Keratinocyte (primary cell): Measurements from ENCODE around the gene PTPRN2. TPM values are rescaled to one million over a fixed set of nuclear protein-coding genes. Genes with fewer than 3 reads are reported as not detected.

ENCODE experiments used
- DNase-seq: peaks from one replicate; pipeline ENCODE4 v3.0.0-alpha.2; 2011; ENCODE audit warnings: low read depth, missing footprints, low spot score
- FAIRE-seq: peaks from 2 replicates; lab custom pipeline; 2011; peaks lifted over from hg19 to GRCh38; lab: Jason Lieb, UNC
- H2AFZ ChIP-seq: 2 replicates; pipeline ENCODE4 v1.6.0; 2012; ENCODE audit warnings: low read length, control low read depth, inconsistent platforms; ENCODE audit not compliant: control insufficient read depth
- H3K27ac ChIP-seq: 2 replicates; pipeline ENCODE4 v1.5.1; 2011; ENCODE audit warnings: low read length; ENCODE audit not compliant: control insufficient read depth, insufficient read depth
- H3K27me3 ChIP-seq: 3 replicates; pipeline ENCODE4 v1.6.0; 2011; ENCODE audit warnings: low read length; ENCODE audit not compliant: control insufficient read depth, insufficient read depth; ENCODE audit errors: extremely low read depth
- H3K36me3 ChIP-seq, 2 experiments: 2 replicates in 1 of 2; 3 replicates in 1 of 2; pipeline ENCODE4 v1.5.1; 2011; ENCODE audit warnings: low read length in 2 of 2, mild to moderate bottlenecking in 1 of 2; ENCODE audit not compliant: control insufficient read depth in 2 of 2, insufficient read depth in 2 of 2; ENCODE audit errors: extremely low read depth in 1 of 2
- H3K4me1 ChIP-seq: 3 replicates; pipeline ENCODE4 v1.5.1; 2011; ENCODE audit warnings: low read length; ENCODE audit not compliant: control insufficient read depth, insufficient read depth; ENCODE audit errors: extremely low read depth
- H3K4me2 ChIP-seq: 3 replicates; pipeline ENCODE4 v1.6.0; 2011; ENCODE audit warnings: low read depth, low read length; ENCODE audit not compliant: control insufficient read depth, insufficient read depth; ENCODE audit errors: extremely low read depth
- H3K4me3 ChIP-seq, 3 experiments: fragments of 200-600 bp in 1 of 3; sonication (generic) in 1 of 3; 2 replicates in 2 of 3; 3 replicates in 1 of 3; pipeline ENCODE4 v1.5.1; 2011 to 2016; ENCODE audit warnings: low read length in 3 of 3, mild to moderate bottlenecking in 3 of 3, control low read depth in 2 of 3, inconsistent platforms in 1 of 3, low read depth in 1 of 3, mixed read lengths in 1 of 3, mixed run types in 1 of 3, moderate library complexity in 1 of 3; ENCODE audit not compliant: control insufficient read depth in 2 of 3, insufficient read depth in 2 of 3; ENCODE audit errors: extremely low read depth in 1 of 3
- H3K79me2 ChIP-seq: 2 replicates; pipeline ENCODE4 v1.6.0; 2012; ENCODE audit warnings: low read length; ENCODE audit not compliant: control insufficient read depth, insufficient read depth
- H3K9ac ChIP-seq: 3 replicates; pipeline ENCODE4 v1.6.0; 2011; ENCODE audit warnings: low read length; ENCODE audit not compliant: control insufficient read depth, insufficient read depth; ENCODE audit errors: extremely low read depth
- H3K9me1 ChIP-seq: 3 replicates; pipeline ENCODE4 v1.6.0; 2011; ENCODE audit warnings: low read length; ENCODE audit not compliant: control insufficient read depth, insufficient read depth; ENCODE audit errors: extremely low read depth
- H3K9me3 ChIP-seq: 2 replicates; pipeline ENCODE4 v1.5.1; 2012; ENCODE audit warnings: low read depth, low read length; ENCODE audit not compliant: control insufficient read depth
- H4K20me1 ChIP-seq: 3 replicates; pipeline ENCODE4 v1.6.0; 2011; ENCODE audit warnings: low read length; ENCODE audit not compliant: control insufficient read depth, insufficient read depth; ENCODE audit errors: extremely low read depth
- CTCF ChIP-seq, 3 experiments: IDR thresholded peaks in 1 of 3; conservative IDR thresholded peaks in 1 of 3; optimal IDR thresholded peaks in 1 of 3; 2 replicates in 2 of 3; 3 replicates in 1 of 3; pipeline versions ENCODE3 to v1.5.1; 2011; ENCODE audit warnings: low read length in 3 of 3, mild to moderate bottlenecking in 3 of 3, moderate library complexity in 2 of 3, control low read depth in 1 of 3, inconsistent platforms in 1 of 3; ENCODE audit not compliant: insufficient read depth in 2 of 3; ENCODE audit errors: extremely low read depth in 1 of 3
- EZH2 ChIP-seq: IDR thresholded peaks from one replicate; pipeline ENCODE4 v1.6.1; 2012; ENCODE audit warnings: inconsistent platforms, mild to moderate bottlenecking, low read length, moderate library complexity
- dilution Hi-C: fragments of 300-500 bp; cut with MboI; formaldehyde crosslinking; loops from one replicate; pipeline ENCODE4 v1.7.0; 2020; ENCODE audit warnings: low sequenced_read_pairs; ENCODE audit not compliant: extremely low pct_ligation_motif_present
- polyA plus RNA-seq, 5 experiments: library from polyadenylated mRNA; depleted of rRNA in 3 of 5; stranded (reverse) in 3 of 5; stranded (forward) in 1 of 5; unstranded in 1 of 5; fragments of >200 nt; gene quantifications; 1 replicate in 1 of 5; 2 replicates in 3 of 5; 3 replicates in 1 of 5; pipeline versions ENCODE4 v1.2.1 to v1.2.3, GENCODE V29; 2011 to 2012; ENCODE audit warnings: missing spikeins in 2 of 5, low read depth in 1 of 5, low replicate concordance in 1 of 5

The PTPRN2 gene
- polyA plus RNA-seq, 1 donor (not counting 4 experiments of a cell fraction or from before 2014, with no cell fraction given): not detected

- H3K79me2 ChIP-seq: no peaks in the 10 kb centered on the region
- no peaks in the 10 kb centered on the region for H4K20me1 ChIP-seq
- no peaks in the 10 kb centered on the region for H3K36me3 ChIP-seq
- no peak overlapping the region for H3K4me3 ChIP-seq
- dilution Hi-C loops: no loop called here
- H3K9ac ChIP-seq: no peak overlapping the region
- H2AFZ ChIP-seq: no peak overlapping the region
- H3K4me2 ChIP-seq: no peak overlapping the region
- DNase-seq (no peak), FAIRE-seq (no peak)
- peaks cover 8% of the 10 kb centered on the region for H3K9me3 ChIP-seq
- no peaks in the 10 kb centered on the region for H3K4me1 ChIP-seq
- no peaks in the 10 kb centered on the region for H3K9me1 ChIP-seq
- TF ChIP-seq CTCF (optimal IDR thresholded peaks at IDR 0.05 in 1 of 3, IDR thresholded peaks at IDR 0.05 in 1 of 3, conservative IDR thresholded peaks at IDR 0.05 in 1 of 3; ENCODE audit: extremely low read depth in 1 of 3, insufficient read depth in 2 of 3, low read length in 3 of 3) (no peak), EZH2 (no peak)
- no peak overlapping the region for H3K27ac ChIP-seq
- H3K27me3 ChIP-seq: no peaks in the 10 kb centered on the region
These were observed 966.4 kb downstream of the PTPRN2 start for GRCh38 chr7:157621131-157621681.

GRCh38 chr7:157620616-157621015 lies 967.0 kb downstream of the PTPRN2 start:
- no peaks in the 10 kb centered on the region for H3K4me1 ChIP-seq
- H2AFZ ChIP-seq: no peak overlapping the region
- H3K27ac ChIP-seq: no peak overlapping the region
- no peaks in the 10 kb centered on the region for H3K36me3 ChIP-seq
- DNase-seq (no peak), FAIRE-seq (no peak)
- no peak overlapping the region for H3K9ac ChIP-seq
- no peak overlapping the region for H3K4me3 ChIP-seq
- no peaks in the 10 kb centered on the region for H3K9me1 ChIP-seq
- no peaks in the 10 kb centered on the region for H4K20me1 ChIP-seq
- H3K79me2 ChIP-seq: no peaks in the 10 kb centered on the region
- dilution Hi-C loops: no loop called here
- no peak overlapping the region for H3K4me2 ChIP-seq
- TF ChIP-seq CTCF (optimal IDR thresholded peaks at IDR 0.05 in 1 of 3, IDR thresholded peaks at IDR 0.05 in 1 of 3, conservative IDR thresholded peaks at IDR 0.05 in 1 of 3; ENCODE audit: extremely low read depth in 1 of 3, insufficient read depth in 2 of 3, low read length in 3 of 3): no peak
- no peak for TF ChIP-seq EZH2
- H3K27me3 ChIP-seq: no peaks in the 10 kb centered on the region
- H3K9me3 ChIP-seq: peaks cover 9% of the 10 kb centered on the region
